ENCODE measurements around the gene CMSS1. TPM values are rescaled to one million over a fixed set of nuclear protein-coding genes. Genes with fewer than 3 reads are reported as not detected.

The CMSS1 gene
- polyA plus RNA-seq, 2 of the 4 experiments (the other 2 are of a cell fraction), result 61.1 to 62.9 TPM

- DNase-seq (ENCODE audit: low read depth in 1 of 2, low spot score in 1 of 2), result no peak
- ChIA-PET CTCF (no interaction called here), POLR2A (no interaction called here)
- peaks cover 31% of the 10 kb centered on the region for H3K4me1 ChIP-seq
- no peak overlapping the region for H3K4me3 ChIP-seq
- 51% methylated on average over 2 of the region's 2 CpGs for WGBS (ENCODE audit: missing lambda C conversion rate)
- TF ChIP-seq PHF8 (IDR thresholded peaks at IDR 0.05; ENCODE audit: borderline replicate concordance, low read depth) (no peak), SMC3 (IDR thresholded peaks at IDR 0.05) (no peak), NFE2L2 (conservative IDR thresholded peaks at IDR 0.05; ENCODE audit: low read length) (no peak), HOXA7 (CRISPR knock-in tag; IDR thresholded peaks at IDR 0.05) (no peak), KDM1A (IDR thresholded peaks at IDR 0.05; ENCODE audit: low read depth) (no peak), HOXB5 (CRISPR knock-in tag; IDR thresholded peaks at IDR 0.05) (no peak), HOXB13 (CRISPR knock-in tag; IDR thresholded peaks at IDR 0.05; ENCODE audit: low read depth) (no peak), EHMT2 (IDR thresholded peaks at IDR 0.05; ENCODE audit: low read depth) (no peak)
- no peak for FAIRE-seq
- ATAC-seq, result no peak
- no peak overlapping the region for H3K4me2 ChIP-seq
- H3K9me3 ChIP-seq, result no peaks in the 10 kb centered on the region
- H3K27ac ChIP-seq, result no peak overlapping the region
Measured at GRCh38 chr3:99873269-99874102, 55.8 kb downstream of the CMSS1 start.

DNA sequence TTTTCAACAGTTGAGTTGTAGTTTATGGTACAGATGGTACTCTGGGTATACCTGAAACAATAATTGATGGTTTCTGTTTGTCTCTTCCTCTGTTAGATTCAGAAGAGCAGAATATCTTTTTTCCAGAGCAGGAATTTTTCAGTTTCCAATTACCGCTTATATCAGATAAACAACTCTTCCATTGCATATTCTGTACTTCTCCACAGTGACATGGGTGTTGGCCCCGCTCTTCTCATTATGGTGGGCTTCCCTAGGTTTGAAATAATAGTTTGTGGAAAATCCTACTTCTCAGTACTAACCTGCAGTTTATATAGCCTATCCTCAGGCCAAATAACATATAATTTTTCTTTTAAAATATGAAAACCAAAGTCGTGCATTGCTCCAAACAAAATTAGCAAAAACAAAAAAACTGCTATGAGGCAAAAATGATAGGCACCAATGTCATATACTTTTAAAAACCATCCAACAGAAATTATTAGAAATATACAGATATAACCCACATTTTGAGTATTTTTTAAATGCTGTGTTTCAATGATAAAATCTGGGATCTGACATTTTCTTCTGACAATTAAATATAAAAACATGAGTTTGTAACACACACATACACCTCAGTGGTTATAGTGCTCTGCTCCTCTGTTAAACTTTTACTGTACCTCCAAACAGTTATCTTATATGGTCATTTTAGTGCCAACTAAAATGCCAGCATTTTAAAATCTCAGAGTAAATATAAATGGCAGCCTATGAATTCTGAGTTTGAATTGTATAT is 56.8 kb downstream of the CMSS1 start:
- peaks cover 31% of the 10 kb centered on the region for H3K4me1 ChIP-seq
- no peak overlapping the region for H3K4me2 ChIP-seq
- CTCF ChIA-PET, result no interaction called here
- POLR2A ChIA-PET, result no interaction called here
- DNase-seq (ENCODE audit: low read depth in 1 of 2, low spot score in 1 of 2) (no peak), FAIRE-seq (no peak), ATAC-seq (no peak)
- no peaks in the 10 kb centered on the region for H3K9me3 ChIP-seq
- no peak overlapping the region for H3K4me3 ChIP-seq
- 96% methylated on average over 3 of the region's 3 CpGs for WGBS (ENCODE audit: missing lambda C conversion rate)
- TF ChIP-seq EHF (CRISPR knock-in tag; IDR thresholded peaks at IDR 0.05) (no peak), FOXS1 (CRISPR knock-in tag; IDR thresholded peaks at IDR 0.05) (no peak), CHD2 (IDR thresholded peaks at IDR 0.05; ENCODE audit: low read length, partially characterized antibody) (no peak), GATA3 (IDR thresholded peaks at IDR 0.05; ENCODE audit: borderline replicate concordance) (no peak), RFX5 (IDR thresholded peaks at IDR 0.05) (no peak), HDAC2 (IDR thresholded peaks at IDR 0.05) (no peak), MYC (IDR thresholded peaks at IDR 0.05; ENCODE audit: borderline replicate concordance, low read length) (no peak), NPAS2 (CRISPR knock-in tag; IDR thresholded peaks at IDR 0.05; ENCODE audit: borderline replicate concordance) (no peak)
- TF ChIP-seq, protein P1, sequence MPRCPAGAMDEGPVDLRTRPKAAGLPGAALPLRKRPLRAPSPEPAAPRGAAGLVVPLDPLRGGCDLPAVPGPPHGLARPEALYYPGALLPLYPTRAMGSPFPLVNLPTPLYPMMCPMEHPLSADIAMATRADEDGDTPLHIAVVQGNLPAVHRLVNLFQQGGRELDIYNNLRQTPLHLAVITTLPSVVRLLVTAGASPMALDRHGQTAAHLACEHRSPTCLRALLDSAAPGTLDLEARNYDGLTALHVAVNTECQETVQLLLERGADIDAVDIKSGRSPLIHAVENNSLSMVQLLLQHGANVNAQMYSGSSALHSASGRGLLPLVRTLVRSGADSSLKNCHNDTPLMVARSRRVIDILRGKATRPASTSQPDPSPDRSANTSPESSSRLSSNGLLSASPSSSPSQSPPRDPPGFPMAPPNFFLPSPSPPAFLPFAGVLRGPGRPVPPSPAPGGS (IDR thresholded peaks at IDR 0.05), result no peak
- TF ChIP-seq, protein P2, sequence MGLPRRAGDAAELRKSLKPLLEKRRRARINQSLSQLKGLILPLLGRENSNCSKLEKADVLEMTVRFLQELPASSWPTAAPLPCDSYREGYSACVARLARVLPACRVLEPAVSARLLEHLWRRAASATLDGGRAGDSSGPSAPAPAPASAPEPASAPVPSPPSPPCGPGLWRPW (IDR thresholded peaks at IDR 0.05), result no peak
- H3K27ac ChIP-seq, result no peak overlapping the region

DNA sequence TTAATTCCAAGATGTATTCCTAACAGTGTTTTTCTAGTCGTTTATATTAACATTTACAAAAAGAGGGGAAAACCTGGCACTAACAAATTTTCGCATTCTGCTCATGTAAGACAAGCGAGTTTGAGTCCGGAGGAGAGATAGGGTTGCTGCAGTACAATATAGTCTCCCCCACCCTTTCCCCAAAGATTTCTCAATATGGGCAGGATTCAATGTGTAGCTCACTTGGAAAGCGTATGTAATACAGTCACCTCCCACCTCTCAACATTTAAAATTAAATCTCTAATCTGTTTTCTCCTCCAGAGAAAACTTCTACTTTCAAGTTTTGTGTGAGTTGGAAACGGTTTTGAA is 57.9 kb downstream of the CMSS1 start:
- 51% methylated on average over 6 of the region's 6 CpGs for WGBS (ENCODE audit: missing lambda C conversion rate)
- Histone ChIP-seq H3K4me2 (peak overlapping the region; percentile 83), H3K9me3 (no peaks in the 10 kb centered on the region), H3K27ac (peak overlapping the region; percentile 12 to 74; a peak in 5 of 6 replicates), H3K4me3 (peak overlapping the region; percentile 37), H3K4me1 (peaks cover 31% of the 10 kb centered on the region)
- TF ChIP-seq RARB (CRISPR knock-in tag; IDR thresholded peaks at IDR 0.05) (no peak), FOXS1 (CRISPR knock-in tag; IDR thresholded peaks at IDR 0.05) (no peak), HOXA7 (CRISPR knock-in tag; IDR thresholded peaks at IDR 0.05) (no peak), JUN (IDR thresholded peaks at IDR 0.05) (no peak), HOXB13 (CRISPR knock-in tag; IDR thresholded peaks at IDR 0.05; ENCODE audit: low read depth) (no peak), ZSCAN20 (CRISPR knock-in tag; IDR thresholded peaks at IDR 0.05) (no peak), POLR2AphosphoS2 (conservative IDR thresholded peaks at IDR 0.05; ENCODE audit: low read length) (no peak)
- TF ChIP-seq, protein P3, sequence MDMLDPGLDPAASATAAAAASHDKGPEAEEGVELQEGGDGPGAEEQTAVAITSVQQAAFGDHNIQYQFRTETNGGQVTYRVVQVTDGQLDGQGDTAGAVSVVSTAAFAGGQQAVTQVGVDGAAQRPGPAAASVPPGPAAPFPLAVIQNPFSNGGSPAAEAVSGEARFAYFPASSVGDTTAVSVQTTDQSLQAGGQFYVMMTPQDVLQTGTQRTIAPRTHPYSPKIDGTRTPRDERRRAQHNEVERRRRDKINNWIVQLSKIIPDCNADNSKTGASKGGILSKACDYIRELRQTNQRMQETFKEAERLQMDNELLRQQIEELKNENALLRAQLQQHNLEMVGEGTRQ (IDR thresholded peaks at IDR 0.05), result no peak
- TF ChIP-seq, protein P1 (IDR thresholded peaks at IDR 0.05), result no peak
- ATAC-seq, result peak; percentile 35 to 70; a peak in 3 of 6 replicates
- DNase-seq (ENCODE audit: low read depth in 1 of 2, low spot score in 1 of 2), result peak in 1 of 2 experiments; percentile 13
- POLR2A ChIA-PET, result no interaction called here
- CTCF ChIA-PET, result interaction anchor here (1.3 kb wide), 1 partner anchor 76 kb away, joined by 4 read pairs; no protein-coding TSS in a partner anchor
- no peak for FAIRE-seq

Data from A549 (cell line).